Pons (tissue), 1 donor: ENCODE results near the gene FGFRL1.

Source experiments
- DNase-seq: peaks from one replicate; pipeline ENCODE4 v3.0.0-alpha.2; 2016; ENCODE audit warnings: low spot score

FGFRL1 gene

DNA sequence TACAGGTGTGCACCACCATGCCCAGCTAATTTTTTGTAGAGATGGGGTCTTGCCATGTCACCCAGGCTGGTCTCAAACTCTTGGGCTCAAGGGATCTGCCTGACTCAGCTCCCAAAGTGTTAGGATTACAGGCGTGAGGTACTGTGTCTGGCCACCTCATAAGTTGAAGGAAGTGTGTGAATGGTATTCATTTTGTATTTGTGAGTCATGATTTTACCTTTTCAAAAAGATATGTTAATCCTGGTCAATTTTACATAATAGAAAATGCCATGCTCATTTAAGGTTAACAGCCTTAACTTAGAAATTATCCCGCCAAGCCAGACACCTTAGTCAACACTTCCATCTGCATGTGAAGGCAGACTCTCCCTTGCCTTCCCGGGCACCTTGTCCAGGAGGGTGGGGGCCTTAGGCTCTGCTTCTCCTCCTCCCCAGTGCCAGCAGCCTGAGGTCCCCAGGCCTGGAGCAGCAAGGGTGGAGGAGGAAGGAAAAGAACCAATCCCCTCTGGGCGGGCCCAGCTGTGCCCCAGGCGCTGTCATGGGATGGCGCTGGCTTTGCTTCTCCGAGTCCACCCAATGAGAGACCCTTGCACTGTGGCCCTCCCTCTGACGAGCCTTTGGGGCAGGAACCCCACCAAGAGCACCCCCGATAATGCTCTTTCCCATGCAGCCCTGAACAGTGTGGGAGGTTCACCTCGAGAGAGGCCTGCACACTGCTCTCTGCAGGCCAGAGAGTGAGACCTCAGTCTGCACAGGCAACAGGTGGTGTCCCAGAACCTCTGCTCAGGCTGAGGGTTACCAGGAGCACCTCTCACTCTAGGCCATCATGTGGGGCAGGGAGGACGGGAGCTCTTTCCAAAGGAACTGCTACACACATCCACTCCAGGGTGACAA is 64.6 kb downstream of the FGFRL1 start:
- no peak for DNase-seq
